ENCODE results near the gene IGFBP3. TPM values are rescaled to one million over a fixed set of nuclear protein-coding genes. Genes with fewer than 3 reads are reported as not detected.

IGFBP3 gene
- polyA plus RNA-seq, 3 donors = 0.06 TPM; not detected in 2

GRCh38 chr7:45901566-45901965, 19.5 kb downstream of the IGFBP3 start:
- H3K36me3 Mint-ChIP-seq = no peaks in the 10 kb centered on the region
- H3K9me3 Mint-ChIP-seq = peaks cover 0 to 8% (median 0%) of the 10 kb centered on the region in 7 donors
- TF ChIP-seq, protein P1, sequence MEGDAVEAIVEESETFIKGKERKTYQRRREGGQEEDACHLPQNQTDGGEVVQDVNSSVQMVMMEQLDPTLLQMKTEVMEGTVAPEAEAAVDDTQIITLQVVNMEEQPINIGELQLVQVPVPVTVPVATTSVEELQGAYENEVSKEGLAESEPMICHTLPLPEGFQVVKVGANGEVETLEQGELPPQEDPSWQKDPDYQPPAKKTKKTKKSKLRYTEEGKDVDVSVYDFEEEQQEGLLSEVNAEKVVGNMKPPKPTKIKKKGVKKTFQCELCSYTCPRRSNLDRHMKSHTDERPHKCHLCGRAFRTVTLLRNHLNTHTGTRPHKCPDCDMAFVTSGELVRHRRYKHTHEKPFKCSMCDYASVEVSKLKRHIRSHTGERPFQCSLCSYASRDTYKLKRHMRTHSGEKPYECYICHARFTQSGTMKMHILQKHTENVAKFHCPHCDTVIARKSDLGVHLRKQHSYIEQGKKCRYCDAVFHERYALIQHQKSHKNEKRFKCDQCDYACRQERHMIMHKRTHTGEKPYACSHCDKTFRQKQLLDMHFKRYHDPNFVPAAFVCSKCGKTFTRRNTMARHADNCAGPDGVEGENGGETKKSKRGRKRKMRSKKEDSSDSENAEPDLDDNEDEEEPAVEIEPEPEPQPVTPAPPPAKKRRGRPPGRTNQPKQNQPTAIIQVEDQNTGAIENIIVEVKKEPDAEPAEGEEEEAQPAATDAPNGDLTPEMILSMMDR (IDR thresholded peaks at IDR 0.05) = no peak
- H3K4me3 Mint-ChIP-seq = no peak overlapping the region
- Histone ChIP-seq H4K20me1 (ENCODE audit: insufficient read depth, low read length) (no peaks in the 10 kb centered on the region), H3K4me2 (replicated peaks; ENCODE audit: extremely low read depth, low read length, poor library complexity, severe bottlenecking) (no peak overlapping the region), H3K4me3 (replicated peaks in 1 of 3; ENCODE audit: low read depth in 2 of 3, low read length in 3 of 3) (no peak overlapping the region), H3K9ac (ENCODE audit: insufficient read depth, low read length, poor library complexity, severe bottlenecking) (no peak overlapping the region), H2AFZ (ENCODE audit: insufficient read depth, low read depth, low read length, poor library complexity, severe bottlenecking) (no peak overlapping the region), H3K4me1 (ENCODE audit: control insufficient read depth in 1 of 2, insufficient read depth in 2 of 2, low read length in 2 of 2) (no peaks in the 10 kb centered on the region), H3K79me2 (ENCODE audit: insufficient read depth, low read length) (no peaks in the 10 kb centered on the region), H3K36me3 (replicated peaks in 1 of 2; ENCODE audit: control insufficient read depth in 1 of 2, insufficient read depth in 2 of 2, low read length in 2 of 2) (no peaks in the 10 kb centered on the region), H3K9me3 (replicated peaks in 1 of 2; ENCODE audit: control insufficient read depth in 1 of 2, insufficient read depth in 1 of 2, low read length in 2 of 2) (peaks cover 0 to 4% of the 10 kb centered on the region in 2 donors), H3K27me3 (ENCODE audit: control insufficient read depth in 2 of 2, insufficient read depth in 2 of 2, low read length in 2 of 2) (no peaks in the 10 kb centered on the region), H3K27ac (ENCODE audit: low read depth in 1 of 2, low read length in 2 of 2) (no peak overlapping the region)
- 100% methylated on average over 1 of the region's 1 CpG for WGBS (ENCODE audit: insufficient coverage)
- no peaks in the 10 kb centered on the region for H3K4me1 Mint-ChIP-seq
- intact Hi-C loops (cut with micrococcal nuclease) = no loop called here
- no peak for DNase-seq
- no peak overlapping the region for H3K27ac Mint-ChIP-seq
- peaks cover 0 to 7% (median 0%) of the 10 kb centered on the region in 3 donors for H3K27me3 Mint-ChIP-seq (ENCODE audit: low read depth in 3 of 3)

DNA sequence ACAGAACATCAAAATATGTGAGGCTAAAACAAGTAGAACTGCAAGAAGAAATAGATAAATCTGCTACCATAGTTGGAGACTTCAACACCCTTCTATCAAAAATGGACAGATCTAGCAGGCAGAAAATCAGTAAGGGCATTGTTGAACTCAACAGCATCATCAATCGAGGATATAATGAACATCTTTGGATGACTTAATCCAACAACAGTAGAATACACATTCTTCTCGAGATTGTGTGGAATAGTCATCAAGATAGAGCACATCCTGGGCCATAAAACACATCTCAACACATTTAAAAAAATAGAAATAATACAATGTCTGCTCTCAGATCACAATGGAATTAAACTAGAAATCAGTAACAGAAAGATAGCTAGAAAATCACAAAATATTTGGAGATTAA, 22.9 kb downstream of the IGFBP3 start:
- H3K4me2 ChIP-seq (replicated peaks; ENCODE audit: extremely low read depth, low read length, poor library complexity, severe bottlenecking) = no peak overlapping the region
- Mint-ChIP-seq H3K27ac (no peak overlapping the region), H3K27me3 (ENCODE audit: low read depth in 3 of 3) (peaks cover 4 to 12% (median 8%) of the 10 kb centered on the region in 3 donors), H3K36me3 (no peaks in the 10 kb centered on the region), H3K4me3 (no peak overlapping the region), H3K4me1 (no peaks in the 10 kb centered on the region), H3K9me3 (peaks cover 0 to 4% (median 0%) of the 10 kb centered on the region in 7 donors)
- H3K9me3 ChIP-seq (replicated peaks in 1 of 2; ENCODE audit: control insufficient read depth in 1 of 2, insufficient read depth in 1 of 2, low read length in 2 of 2) = peaks cover 0 to 2% of the 10 kb centered on the region in 2 donors
- H3K79me2 ChIP-seq (ENCODE audit: insufficient read depth, low read length) = no peaks in the 10 kb centered on the region
- no peaks in the 10 kb centered on the region for H3K4me1 ChIP-seq (ENCODE audit: control insufficient read depth in 1 of 2, insufficient read depth in 2 of 2, low read length in 2 of 2)
- DNase-seq = no peak
- intact Hi-C loops (cut with micrococcal nuclease) = no loop called here
- no peak overlapping the region for H3K4me3 ChIP-seq (replicated peaks in 1 of 3; ENCODE audit: low read depth in 2 of 3, low read length in 3 of 3)
- no peaks in the 10 kb centered on the region for H4K20me1 ChIP-seq (ENCODE audit: insufficient read depth, low read length)
- WGBS (ENCODE audit: insufficient coverage) = no CpG with 5 or more reads among the region's 2 CpGs
- H3K36me3 ChIP-seq (replicated peaks in 1 of 2; ENCODE audit: control insufficient read depth in 1 of 2, insufficient read depth in 2 of 2, low read length in 2 of 2) = no peaks in the 10 kb centered on the region
- H2AFZ ChIP-seq (ENCODE audit: insufficient read depth, low read depth, low read length, poor library complexity, severe bottlenecking) = no peak overlapping the region
- no peak overlapping the region for H3K9ac ChIP-seq (ENCODE audit: insufficient read depth, low read length, poor library complexity, severe bottlenecking)
- no peak overlapping the region for H3K27ac ChIP-seq (ENCODE audit: low read depth in 1 of 2, low read length in 2 of 2)
- peaks cover 0 to 4% of the 10 kb centered on the region in 2 donors for H3K27me3 ChIP-seq (ENCODE audit: control insufficient read depth in 2 of 2, insufficient read depth in 2 of 2, low read length in 2 of 2)
- TF ChIP-seq, protein P1 (IDR thresholded peaks at IDR 0.05) = no peak
